ENCODE results near the gene ERCC5.

Gene ERCC5

DNA sequence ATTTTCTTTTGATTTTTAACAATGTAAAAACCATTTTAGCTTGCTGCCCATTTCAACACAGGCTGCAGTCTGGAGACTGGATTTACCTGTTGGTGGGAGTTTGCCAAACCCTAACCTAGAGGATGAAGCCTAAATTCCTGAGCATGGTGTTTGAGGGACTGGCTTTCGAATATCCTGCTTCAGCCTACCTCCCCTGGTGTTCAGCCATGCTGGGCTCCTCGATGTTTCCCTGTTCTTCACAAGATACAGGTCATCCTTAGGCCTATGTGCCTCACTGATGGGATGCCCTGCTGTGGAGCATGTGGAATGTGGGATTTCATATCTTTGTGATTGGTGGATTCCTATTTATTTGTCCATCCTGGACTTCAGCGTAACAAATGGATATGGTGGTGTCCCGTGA lies 20.4 kb upstream of the ERCC5 start:
- H3K27ac ChIP-seq = no peak overlapping the region
- DNase-seq (ENCODE audit: low spot score) = no peak
- no peak overlapping the region for H3K4me3 ChIP-seq
- TF ChIP-seq, protein P1, sequence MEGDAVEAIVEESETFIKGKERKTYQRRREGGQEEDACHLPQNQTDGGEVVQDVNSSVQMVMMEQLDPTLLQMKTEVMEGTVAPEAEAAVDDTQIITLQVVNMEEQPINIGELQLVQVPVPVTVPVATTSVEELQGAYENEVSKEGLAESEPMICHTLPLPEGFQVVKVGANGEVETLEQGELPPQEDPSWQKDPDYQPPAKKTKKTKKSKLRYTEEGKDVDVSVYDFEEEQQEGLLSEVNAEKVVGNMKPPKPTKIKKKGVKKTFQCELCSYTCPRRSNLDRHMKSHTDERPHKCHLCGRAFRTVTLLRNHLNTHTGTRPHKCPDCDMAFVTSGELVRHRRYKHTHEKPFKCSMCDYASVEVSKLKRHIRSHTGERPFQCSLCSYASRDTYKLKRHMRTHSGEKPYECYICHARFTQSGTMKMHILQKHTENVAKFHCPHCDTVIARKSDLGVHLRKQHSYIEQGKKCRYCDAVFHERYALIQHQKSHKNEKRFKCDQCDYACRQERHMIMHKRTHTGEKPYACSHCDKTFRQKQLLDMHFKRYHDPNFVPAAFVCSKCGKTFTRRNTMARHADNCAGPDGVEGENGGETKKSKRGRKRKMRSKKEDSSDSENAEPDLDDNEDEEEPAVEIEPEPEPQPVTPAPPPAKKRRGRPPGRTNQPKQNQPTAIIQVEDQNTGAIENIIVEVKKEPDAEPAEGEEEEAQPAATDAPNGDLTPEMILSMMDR (IDR thresholded peaks at IDR 0.05) = no peak

GRCh38 chr13:102825921-102826706 lies 19.7 kb upstream of the ERCC5 start:
- H3K4me3 ChIP-seq = no peak overlapping the region
- TF ChIP-seq, protein P1 (IDR thresholded peaks at IDR 0.05) = no peak
- DNase-seq (ENCODE audit: low spot score) = no peak
- no peak overlapping the region for H3K27ac ChIP-seq

- no peak for DNase-seq (ENCODE audit: low spot score)
- no peak overlapping the region for H3K4me3 ChIP-seq
- TF ChIP-seq, protein P1 (IDR thresholded peaks at IDR 0.05) = no peak
- no peak overlapping the region for H3K27ac ChIP-seq
These were observed 15.2 kb upstream of the ERCC5 start for GRCh38 chr13:102830646-102831045.

GRCh38 chr13:102836471-102836870 lies 9.4 kb upstream of the ERCC5 start:
- TF ChIP-seq, protein P1 (IDR thresholded peaks at IDR 0.05) = no peak
- no peak for DNase-seq (ENCODE audit: low spot score)
- Histone ChIP-seq H3K4me3 (no peak overlapping the region), H3K27ac (no peak overlapping the region)

DNA sequence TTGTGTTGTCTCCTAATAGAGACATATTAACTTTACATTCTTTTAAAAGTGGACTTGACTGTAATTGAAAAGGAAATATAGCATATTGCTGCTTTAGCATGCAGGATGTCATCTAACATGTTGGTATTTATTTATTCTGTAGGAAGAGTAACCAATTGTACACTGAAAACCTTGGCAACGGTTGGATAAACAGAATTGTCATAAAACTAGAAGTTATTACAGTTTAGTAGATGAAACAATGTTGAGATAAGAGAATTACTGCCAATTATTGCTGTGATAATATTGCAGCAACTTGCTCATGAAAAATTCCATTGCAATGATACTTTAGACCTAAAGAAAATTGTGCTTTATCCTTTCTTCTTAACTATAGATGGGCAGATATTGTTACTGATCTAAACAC lies 7.6 kb upstream of the ERCC5 start:
- Histone ChIP-seq H3K27ac (no peak overlapping the region), H3K4me3 (no peak overlapping the region)
- no peak for DNase-seq (ENCODE audit: low spot score)
- TF ChIP-seq, protein P1 (IDR thresholded peaks at IDR 0.05) = no peak

DNA sequence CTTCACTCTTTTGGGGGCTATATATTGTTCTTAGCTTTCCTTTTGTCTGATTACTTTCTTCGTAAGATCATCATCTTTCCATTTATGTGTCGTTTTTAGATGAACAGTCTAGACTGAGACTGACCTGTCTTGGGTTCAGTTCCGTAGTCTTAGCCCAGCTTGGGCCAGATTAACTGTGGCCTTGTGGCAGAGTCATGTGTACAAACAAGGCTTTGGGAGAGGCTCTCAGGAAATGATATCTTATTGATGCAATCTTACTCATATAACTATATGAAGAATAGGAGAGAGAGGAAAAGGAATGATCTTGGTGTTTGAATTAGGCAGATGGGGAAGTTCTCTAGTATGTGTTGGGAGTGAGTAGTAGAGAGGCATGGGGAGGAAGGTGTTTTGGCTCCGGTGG lies 6.8 kb upstream of the ERCC5 start:
- TF ChIP-seq, protein P1 (IDR thresholded peaks at IDR 0.05) = no peak
- Histone ChIP-seq H3K27ac (no peak overlapping the region), H3K4me3 (no peak overlapping the region)
- DNase-seq (ENCODE audit: low spot score) = no peak

GRCh38 chr13:102839462-102839861 lies 6.4 kb upstream of the ERCC5 start:
- H3K27ac ChIP-seq = no peak overlapping the region
- DNase-seq (ENCODE audit: low spot score) = no peak
- TF ChIP-seq, protein P1 (IDR thresholded peaks at IDR 0.05) = no peak
- H3K4me3 ChIP-seq = no peak overlapping the region
